ENCODE data around the gene REST. TPM values are rescaled to one million over a fixed set of nuclear protein-coding genes. Genes with fewer than 3 reads are reported as not detected.

REST gene
- total and polyA plus RNA-seq, 2 of the 8 experiments (the other 6 are each of a cell fraction or from before 2014, with no cell fraction given) = 10.2 to 66.3 TPM

DNA sequence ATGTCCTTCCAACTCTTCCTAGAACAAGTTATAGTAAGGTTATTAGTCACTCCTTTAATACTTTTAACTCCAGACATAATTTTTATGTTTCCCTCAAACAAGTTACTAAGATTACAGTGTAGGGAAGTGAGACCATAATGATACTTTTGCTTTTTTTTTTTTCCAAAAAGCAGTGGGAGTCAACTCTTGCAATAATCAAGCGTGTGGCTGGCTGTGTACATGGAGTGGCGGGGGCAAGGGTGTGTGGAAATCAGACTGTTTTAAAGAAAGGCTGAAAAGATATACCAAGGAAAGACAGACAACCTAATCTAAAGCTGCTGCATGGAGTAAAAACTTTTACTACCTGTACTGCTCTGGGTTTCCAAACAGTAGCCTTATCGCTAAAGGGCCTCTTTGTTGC, 65.6 kb downstream of the REST start:
- H3K9me3 ChIP-seq (ENCODE audit: insufficient read depth in 2 of 2, low read depth in 1 of 2, low read length in 1 of 2) = no peaks in the 10 kb centered on the region
- no peak for TF ChIP-seq USF2 (IDR thresholded peaks at IDR 0.05; ENCODE audit: low read length)
- TF ChIP-seq MAX (IDR thresholded peaks at IDR 0.05) = no peak
- TF ChIP-seq RFX5 (IDR thresholded peaks at IDR 0.05; ENCODE audit: borderline replicate concordance, low read depth, low read length) = no peak
- TF ChIP-seq BACH1 (IDR thresholded peaks at IDR 0.05; ENCODE audit: low read length) = no peak
- TF ChIP-seq BCL11A (IDR thresholded peaks at IDR 0.05; ENCODE audit: low read depth in 2 of 2, low read length in 2 of 2) = no peak
- TF ChIP-seq CTCF (IDR thresholded peaks at IDR 0.05; ENCODE audit: control extremely low read depth in 1 of 3, insufficient read depth in 1 of 3, low read depth in 1 of 3, low read length in 3 of 3) = no peak
- TF ChIP-seq RBBP5 (IDR thresholded peaks at IDR 0.05; ENCODE audit: borderline replicate concordance, low read depth, low read length) = no peak
- TF ChIP-seq ZNF274 (IDR thresholded peaks at IDR 0.05; ENCODE audit: borderline replicate concordance, extremely low read depth, low read length) = no peak
- TF ChIP-seq YY1 (IDR thresholded peaks at IDR 0.05; ENCODE audit: low read depth, low read length) = no peak
- no peak for TF ChIP-seq EGR1 (IDR thresholded peaks at IDR 0.05; ENCODE audit: borderline replicate concordance, low read depth, low read length)

More for the DNA sequence above, 65.6 kb downstream of the REST start:
- H3K27me3 ChIP-seq (replicated peaks in 1 of 4; ENCODE audit: control insufficient read depth in 3 of 4, extremely low read depth in 1 of 4, insufficient read depth in 3 of 4, low read length in 3 of 4) = no peaks in the 10 kb centered on the region; a peak in 1 of 7 replicates
- WGBS, 2 experiments (ENCODE audit: extremely low coverage in 1 of 2, insufficient coverage in 1 of 2, insufficient read length in 1 of 2, insufficient replicate concordance in 2 of 2, low coverage in 1 of 2, low lambda C conversion rate in 2 of 2, missing lambda C conversion rate in 1 of 2) = 93% methylated on average over 3 of the region's 3 CpGs; no CpG with 5 or more reads in 1 of the 2 experiments
- H3K4me3 ChIP-seq (ENCODE audit: extremely low read depth in 1 of 4, insufficient read depth in 2 of 4, low read depth in 3 of 4, low read length in 4 of 4) = no peak overlapping the region
- FAIRE-seq (no peak), DNase-seq (ENCODE audit: low read depth in 1 of 2, low spot score in 2 of 2) (no peak)
- H3K23ac ChIP-seq (ENCODE audit: insufficient read length) = no peak overlapping the region
- no peak overlapping the region for H2AFZ ChIP-seq (ENCODE audit: low read length)
- no peak overlapping the region for H3K4me2 ChIP-seq (ENCODE audit: insufficient read depth in 1 of 2, low read depth in 2 of 2, low read length in 2 of 2)
- POLR2A ChIA-PET (ENCODE audit: partially characterized antibody) = interaction anchor here (0.7 kb wide), 1 partner anchor 8 kb away, joined by 3 read pairs; no protein-coding TSS in a partner anchor
- H3K79me2 ChIP-seq (ENCODE audit: control insufficient read depth in 1 of 2, insufficient read depth in 2 of 2, low read length in 2 of 2) = peaks cover 7 to 28% of the 10 kb centered on the region in 2 experiments
- peaks cover 0 to 4% (median 0%) of the 10 kb centered on the region in 4 experiments; a peak in 3 of 7 replicates for H3K4me1 ChIP-seq (replicated peaks in 1 of 4; ENCODE audit: control insufficient read depth in 3 of 4, insufficient read depth in 4 of 4, low read length in 3 of 4)
- no peak overlapping the region for H3K27ac ChIP-seq (ENCODE audit: low read depth, low read length)
- no peak overlapping the region for H3K18ac ChIP-seq (ENCODE audit: extremely low read depth, low read length)
- peaks cover 8 to 44% (median 23%) of the 10 kb centered on the region in 4 experiments; a peak in 6 of 8 replicates for H3K36me3 ChIP-seq (ENCODE audit: control insufficient read depth in 2 of 4, insufficient read depth in 4 of 4, low read length in 3 of 4)
- peaks cover 7% of the 10 kb centered on the region for H3K79me1 ChIP-seq (ENCODE audit: low read depth, low read length)
- H3K23me2 ChIP-seq (ENCODE audit: low read depth, low read length) = peaks cover 11% of the 10 kb centered on the region; the same call in 1 of the 2 replicates
- H2AK5ac ChIP-seq (ENCODE audit: low read depth, low read length) = no peak overlapping the region
- no peak overlapping the region for H2BK120ac ChIP-seq (replicated peaks; ENCODE audit: low read depth, low read length)
- no peak overlapping the region for H2BK20ac ChIP-seq (ENCODE audit: low read length)
- no peak overlapping the region for H3K9ac ChIP-seq (replicated peaks in 1 of 4; ENCODE audit: extremely low read depth in 1 of 4, low read depth in 3 of 4, low read length in 3 of 4)
- H3K4ac ChIP-seq (replicated peaks; ENCODE audit: insufficient read length, low read depth, low read length) = no peak overlapping the region
- no peak overlapping the region for H4K91ac ChIP-seq (replicated peaks; ENCODE audit: insufficient read length, low read length)
- H4K20me1 ChIP-seq (replicated peaks in 1 of 2; ENCODE audit: control insufficient read depth in 1 of 2, insufficient read depth in 2 of 2, low read length in 2 of 2) = peaks cover 7% of the 10 kb centered on the region in 2 experiments
- CTCF ChIA-PET (ENCODE audit: partially characterized antibody) = no interaction called here
- no peak overlapping the region for H2BK5ac ChIP-seq (ENCODE audit: low read depth, low read length)
- no peak overlapping the region for H2BK12ac ChIP-seq (ENCODE audit: low read depth, low read length)
- no peak overlapping the region for H3K14ac ChIP-seq (ENCODE audit: insufficient read length)
- no peak overlapping the region for H3K56ac ChIP-seq (replicated peaks; ENCODE audit: insufficient read length, low read depth, low read length)
- no peak overlapping the region for H2BK15ac ChIP-seq (ENCODE audit: low read length)
- no peak overlapping the region for H4K5ac ChIP-seq (ENCODE audit: insufficient read length, low read depth, low read length)
- H4K8ac ChIP-seq (ENCODE audit: extremely low read depth, insufficient read depth, low read length) = no peak overlapping the region

All from H1 (cell line).